CD1c-positive myeloid dendritic cell (primary cell): ENCODE data around the gene CLEC11A.
"Not testable (repeated sequence)": the region's sequence is repeated elsewhere in the genome, so short reads cannot be mapped to it uniquely, and the experiment has no call there.

Source experiments
- DNase-seq: peaks from one replicate; pipeline ENCODE4 v3.0.0-alpha.2; 2016; ENCODE audit errors: extremely low spot score

The CLEC11A gene

DNA sequence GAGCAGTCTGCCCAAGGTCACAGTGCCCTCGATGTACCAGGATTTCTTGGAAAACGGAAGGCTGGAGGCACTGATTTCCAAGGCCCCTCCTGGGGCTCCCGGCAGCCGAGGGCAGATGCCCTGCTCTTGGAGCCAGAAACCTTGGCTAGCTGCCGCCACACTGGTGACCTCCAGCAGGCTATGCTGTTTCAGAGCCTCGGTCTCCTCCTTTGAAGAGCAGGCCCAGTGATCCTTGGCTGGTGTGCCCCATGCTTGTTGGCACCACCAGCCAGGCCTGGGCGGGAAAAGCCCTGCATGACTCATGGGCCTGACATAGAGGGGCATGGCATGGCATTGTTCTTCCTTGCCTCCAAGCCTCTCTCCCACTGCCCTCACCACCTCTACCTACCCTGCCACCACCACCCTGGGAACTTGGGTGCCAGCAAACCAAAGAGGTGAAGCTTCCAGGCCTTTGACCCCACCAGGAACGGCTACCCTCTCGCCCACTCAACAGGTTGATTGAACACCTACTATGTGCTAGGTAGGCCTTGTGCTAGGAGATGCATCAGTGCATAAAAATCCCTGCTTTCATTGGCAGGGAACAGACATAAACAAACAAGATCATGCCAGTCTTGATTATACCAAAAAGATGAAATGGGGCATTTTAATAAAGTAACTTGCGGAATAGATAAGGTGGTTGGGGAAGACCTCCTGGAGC, 1.6 kb upstream of the CLEC11A start:
- no peak for DNase-seq

GRCh38 chr19:50722201-50723013, 757 bp upstream of the CLEC11A start:
- no peak for DNase-seq

GRCh38 chr19:50723735-50724521, 764 bp downstream of the CLEC11A start:
- DNase-seq = no peak

GRCh38 chr19:50724522-50725217, 1.5 kb downstream of the CLEC11A start:
- peak; percentile 98 for DNase-seq

- DNase-seq = no peak
Observed at GRCh38 chr19:50725218-50725910, 2.2 kb downstream of the CLEC11A start.

- no peak for DNase-seq
Observed at GRCh38 chr19:50725911-50726230, 2.7 kb downstream of the CLEC11A start.

DNA sequence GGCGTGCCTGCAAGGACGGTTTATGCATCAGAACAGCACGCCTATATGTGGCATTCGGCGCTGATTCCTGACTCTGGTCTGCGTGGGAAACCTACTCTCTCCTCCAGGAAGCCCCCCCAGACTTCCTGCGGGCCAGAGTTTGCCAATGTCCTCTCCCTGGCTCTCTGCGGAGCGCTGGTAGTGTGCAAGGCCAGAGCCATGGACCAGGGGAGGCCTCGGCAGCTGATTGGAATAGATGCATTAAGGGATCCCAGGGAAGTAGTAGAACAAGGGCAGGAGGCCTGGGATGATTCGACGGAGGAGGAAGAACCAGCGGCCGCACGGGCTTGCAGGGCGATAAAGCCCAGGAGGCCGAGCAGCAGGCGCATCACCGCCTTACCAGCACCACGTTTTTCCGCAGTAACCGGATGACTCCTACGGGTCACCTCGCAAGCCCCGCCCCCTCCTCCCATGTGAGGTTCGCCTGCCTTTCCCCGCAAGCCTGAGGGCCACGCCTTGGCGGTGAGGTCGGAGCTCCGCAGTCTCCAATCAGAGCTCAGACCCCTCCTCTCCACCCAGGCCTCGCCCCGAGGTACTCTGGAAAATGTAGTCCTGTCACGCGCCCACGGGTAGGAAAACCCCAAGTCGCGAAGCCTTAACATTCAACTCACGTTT, 5.0 kb downstream of the CLEC11A start:
- peak; percentile 79 for DNase-seq

- DNase-seq = no peak
Observed at GRCh38 chr19:50729894-50730293, 6.7 kb downstream of the CLEC11A start.

- no peak for DNase-seq
Observed at GRCh38 chr19:50735869-50736268, 12.7 kb downstream of the CLEC11A start.

DNA sequence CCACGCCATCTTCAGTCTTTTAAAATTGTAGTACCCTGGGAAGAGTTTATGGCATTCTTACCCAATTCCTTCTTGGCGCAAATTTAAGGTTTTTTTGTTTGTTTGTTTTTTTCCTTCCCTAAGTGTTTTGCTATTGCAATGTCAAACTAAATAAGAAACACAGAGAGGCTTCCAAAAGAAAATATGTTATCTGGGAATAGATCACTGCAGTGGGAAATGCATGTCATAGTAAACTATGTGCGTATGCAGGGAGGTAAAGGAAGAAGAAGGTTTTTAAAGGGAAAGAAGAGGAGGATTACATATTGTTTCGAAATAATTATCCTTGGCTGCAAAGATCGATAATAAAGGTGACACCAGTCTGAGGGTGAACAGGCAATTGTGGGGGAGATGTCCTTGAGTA, 13.2 kb downstream of the CLEC11A start:
- DNase-seq = no peak

DNA sequence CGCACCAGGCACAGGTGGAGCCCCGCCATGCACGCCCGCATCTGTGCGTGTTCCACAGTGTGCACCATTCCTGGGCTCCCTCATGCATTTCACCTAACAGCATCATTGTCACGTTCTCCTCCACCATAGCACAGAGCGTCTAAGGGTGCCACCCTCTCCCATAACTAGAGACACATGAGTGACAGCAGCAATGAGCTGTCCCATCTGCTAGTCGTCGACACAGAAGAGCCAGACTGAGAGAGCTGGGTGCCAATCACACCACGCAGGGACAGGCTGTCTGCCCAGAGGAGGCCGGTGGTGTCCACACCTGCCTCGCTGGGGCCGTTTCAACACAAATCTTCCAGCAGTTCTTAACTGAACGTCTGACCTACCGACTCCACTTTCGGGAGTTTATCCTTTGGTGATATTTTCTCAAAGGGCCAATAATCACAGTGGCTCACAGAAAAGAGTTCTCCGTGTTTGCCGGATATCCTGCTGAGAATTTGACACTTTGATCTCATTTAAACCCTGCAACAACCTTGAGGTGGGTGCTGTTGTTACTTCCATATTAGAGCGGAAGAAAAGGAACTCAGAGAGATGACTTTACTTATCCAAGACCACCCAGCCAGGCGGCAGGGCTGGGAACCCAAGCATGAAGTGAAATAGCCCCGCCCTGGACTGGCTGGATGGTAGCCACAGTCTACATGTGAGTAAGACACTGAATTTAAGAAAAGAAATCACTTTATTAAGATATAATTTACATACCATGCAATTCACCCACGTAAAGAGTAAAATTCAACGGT, 16.2 kb downstream of the CLEC11A start:
- no peak for DNase-seq

GRCh38 chr19:50739914-50740426, 16.8 kb downstream of the CLEC11A start:
- DNase-seq = no peak

DNA sequence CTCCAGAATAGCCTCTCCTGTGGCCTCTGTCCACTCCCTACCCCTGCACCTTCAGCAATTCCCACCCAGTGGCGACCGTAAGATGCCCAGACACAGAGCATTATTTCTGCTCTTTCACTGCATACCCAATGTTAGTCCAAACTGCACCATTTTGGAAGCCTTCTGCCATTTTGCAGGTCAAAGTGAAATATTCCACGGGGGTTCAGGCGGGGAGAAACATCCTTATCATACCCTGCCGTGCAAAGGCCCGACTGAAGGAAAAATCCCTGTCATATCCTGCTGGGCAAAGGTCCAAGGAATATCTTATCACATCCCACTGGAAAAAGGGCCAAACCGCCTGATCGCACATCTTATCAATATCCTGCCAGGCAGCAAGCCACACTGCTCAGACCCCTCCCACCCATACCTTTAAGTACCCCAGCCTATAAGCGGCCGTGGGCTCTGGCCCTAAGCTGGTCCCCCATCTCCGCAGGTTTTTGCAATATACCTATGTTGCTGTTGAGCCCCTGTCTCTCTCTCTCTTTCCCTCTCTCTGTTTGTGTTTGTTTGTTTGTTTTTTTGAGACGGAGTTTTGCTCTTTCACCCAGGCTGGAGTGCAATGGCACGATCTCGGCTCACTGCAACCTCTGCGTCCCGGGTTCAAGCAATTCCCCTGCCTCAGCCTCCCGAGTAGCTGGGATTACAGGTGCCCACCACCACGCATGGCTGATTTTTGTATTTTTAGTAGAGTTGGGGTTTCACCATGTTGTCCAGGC, 18.2 kb downstream of the CLEC11A start:
- no peak for DNase-seq

GRCh38 chr19:50743537-50743936, 20.4 kb downstream of the CLEC11A start:
- DNase-seq = no peak

- DNase-seq = no peak
Observed at GRCh38 chr19:50745221-50745620, 22.1 kb downstream of the CLEC11A start.

GRCh38 chr19:50747141-50747540, 24.0 kb downstream of the CLEC11A start:
- not testable (repeated sequence) for DNase-seq

- no peak for DNase-seq
Observed at GRCh38 chr19:50749490-50749889, 26.3 kb downstream of the CLEC11A start.

GRCh38 chr19:50750010-50750409, 26.8 kb downstream of the CLEC11A start:
- no peak for DNase-seq

- no peak for DNase-seq
Observed at GRCh38 chr19:50753879-50754278, 30.7 kb downstream of the CLEC11A start.
